ENCODE data around the gene SH3BGRL3. TPM values are rescaled to one million over a fixed set of nuclear protein-coding genes. Genes with fewer than 3 reads are reported as not detected.

Gene SH3BGRL3
- total RNA-seq, 2 donors from 2014 or later, result 361 to 478 TPM

GRCh38 chr1:26321315-26322041 lies 41.6 kb downstream of the SH3BGRL3 start:
- Histone ChIP-seq H3K36me3 (no peaks in the 10 kb centered on the region), H3K27ac (no peak overlapping the region), H3K9ac (ENCODE audit: low read depth in 2 of 2, low read length in 2 of 2) (peak overlapping the region in 1 of 2 donors; percentile 9), H3K27me3 (no peaks in the 10 kb centered on the region), H3K4me3 (no peak overlapping the region), H3K9me3 (no peaks in the 10 kb centered on the region), H3K4me1 (no peaks in the 10 kb centered on the region)
- peak; percentile 97 for DNase-seq
- peak; percentile 67 for TF ChIP-seq CTCF (IDR thresholded peaks at IDR 0.05)
- intact Hi-C loops (cut with DNase I), result loop anchor here (5.0 to 10.0 kb wide), 3 partner anchors 41 to 157 kb away; partner anchors contain the start of genes C1orf232 and ZNF593

GRCh38 chr1:26322042-26322331 lies 42.1 kb downstream of the SH3BGRL3 start:
- no peak for TF ChIP-seq CTCF (IDR thresholded peaks at IDR 0.05)
- Histone ChIP-seq H3K4me3 (no peak overlapping the region), H3K27me3 (no peaks in the 10 kb centered on the region), H3K36me3 (no peaks in the 10 kb centered on the region), H3K27ac (no peak overlapping the region), H3K9ac (ENCODE audit: low read depth in 2 of 2, low read length in 2 of 2) (no peak overlapping the region), H3K9me3 (no peaks in the 10 kb centered on the region), H3K4me1 (no peaks in the 10 kb centered on the region)
- no peak for DNase-seq
- intact Hi-C loops (cut with DNase I), result loop anchor here (5.0 to 10.0 kb wide), 3 partner anchors 40 to 157 kb away; partner anchors contain the start of genes C1orf232 and ZNF593

GRCh38 chr1:26323382-26323781 lies 43.5 kb downstream of the SH3BGRL3 start:
- no peak for TF ChIP-seq CTCF (IDR thresholded peaks at IDR 0.05)
- no peaks in the 10 kb centered on the region for H3K36me3 ChIP-seq
- H3K9me3 ChIP-seq, result no peaks in the 10 kb centered on the region

GRCh38 chr1:26324550-26324949 lies 44.7 kb downstream of the SH3BGRL3 start:
- intact Hi-C loops (cut with DNase I), result loop anchor here (5.0 to 10.0 kb wide), 3 partner anchors 38 to 160 kb away; partner anchors contain the start of genes C1orf232 and ZNF593
- no peaks in the 10 kb centered on the region for H3K27me3 ChIP-seq
- H3K4me3 ChIP-seq, result no peak overlapping the region
- no peaks in the 10 kb centered on the region for H3K9me3 ChIP-seq
- no peak for TF ChIP-seq CTCF (IDR thresholded peaks at IDR 0.05)
- DNase-seq, result no peak
- H3K9ac ChIP-seq (ENCODE audit: low read depth in 2 of 2, low read length in 2 of 2), result no peak overlapping the region
- H3K4me1 ChIP-seq, result no peaks in the 10 kb centered on the region
- no peaks in the 10 kb centered on the region for H3K36me3 ChIP-seq
- H3K27ac ChIP-seq, result no peak overlapping the region

More at GRCh38 chr1:26323382-26323781, 43.5 kb downstream of the SH3BGRL3 start:
- H3K4me1 ChIP-seq, result no peaks in the 10 kb centered on the region
- no peak overlapping the region for H3K27ac ChIP-seq
- no peak overlapping the region for H3K9ac ChIP-seq (ENCODE audit: low read depth in 2 of 2, low read length in 2 of 2)
- no peaks in the 10 kb centered on the region for H3K27me3 ChIP-seq
- intact Hi-C loops (cut with DNase I), result loop anchor here (5.0 to 10.0 kb wide), 3 partner anchors 39 to 159 kb away; partner anchors contain the start of genes C1orf232 and ZNF593
- H3K4me3 ChIP-seq, result no peak overlapping the region
- no peak for DNase-seq

- no peak for DNase-seq
- Histone ChIP-seq H3K27me3 (no peaks in the 10 kb centered on the region), H3K9ac (ENCODE audit: low read depth in 2 of 2, low read length in 2 of 2) (no peak overlapping the region), H3K36me3 (no peaks in the 10 kb centered on the region), H3K9me3 (no peaks in the 10 kb centered on the region), H3K4me1 (no peaks in the 10 kb centered on the region), H3K27ac (no peak overlapping the region), H3K4me3 (no peak overlapping the region)
- intact Hi-C loops (cut with DNase I), result loop anchor here (10.0 kb wide), 1 partner anchor 163 kb away; the partner anchor contains the start of genes C1orf232 and ZNF593
- no peak for TF ChIP-seq CTCF (IDR thresholded peaks at IDR 0.05)
These were observed 48.1 kb downstream of the SH3BGRL3 start for GRCh38 chr1:26327956-26328362.
